Hepatocyte (in vitro differentiated cells): ENCODE results near the gene RBCK1.

Experiments
- EZH2 ChIP-seq: fragments of 200-600 bp; sonication (generic); IDR thresholded peaks from 2 replicates; pipeline ENCODE4 v1.6.1; 2016; ENCODE audit warnings: antibody characterized with exemption, mild to moderate bottlenecking, borderline replicate concordance
- EZH2phosphoT487 ChIP-seq: fragments of 200-600 bp; sonication (generic); IDR thresholded peaks from one replicate; pipeline ENCODE4 v1.6.1; 2018; ENCODE audit warnings: antibody characterized with exemption, mild to moderate bottlenecking, low read depth, moderate library complexity; ENCODE audit not compliant: unreplicated experiment, severe bottlenecking
- TF ChIP-seq, protein P1 (sequence below): fragments of 200-600 bp; sonication (generic); IDR thresholded peaks from 2 replicates; pipeline ENCODE4 v1.5.1; 2016; ENCODE audit warnings: antibody characterized with exemption, mild to moderate bottlenecking; ENCODE audit not compliant: poor library complexity

DNA sequence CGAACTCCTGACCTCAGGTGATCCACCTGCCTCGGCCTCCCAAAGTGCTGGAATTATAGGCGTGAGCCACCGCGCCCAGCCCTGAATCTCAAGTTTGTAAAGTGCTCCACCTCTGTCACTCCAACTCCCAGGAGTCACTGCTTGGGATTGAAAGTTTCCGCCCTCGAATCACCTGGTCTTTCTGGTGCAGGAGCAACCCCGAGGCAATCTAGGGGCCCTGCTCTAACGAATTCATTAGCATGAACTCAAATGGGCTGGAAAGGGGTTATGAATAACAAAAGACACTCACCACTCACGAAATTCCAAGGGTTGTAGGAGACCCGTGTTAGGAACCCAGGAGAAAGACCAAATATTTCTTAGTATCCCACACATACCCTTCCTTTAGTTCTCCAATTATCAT, 26.1 kb downstream of the RBCK1 start:
- TF ChIP-seq, protein P1, sequence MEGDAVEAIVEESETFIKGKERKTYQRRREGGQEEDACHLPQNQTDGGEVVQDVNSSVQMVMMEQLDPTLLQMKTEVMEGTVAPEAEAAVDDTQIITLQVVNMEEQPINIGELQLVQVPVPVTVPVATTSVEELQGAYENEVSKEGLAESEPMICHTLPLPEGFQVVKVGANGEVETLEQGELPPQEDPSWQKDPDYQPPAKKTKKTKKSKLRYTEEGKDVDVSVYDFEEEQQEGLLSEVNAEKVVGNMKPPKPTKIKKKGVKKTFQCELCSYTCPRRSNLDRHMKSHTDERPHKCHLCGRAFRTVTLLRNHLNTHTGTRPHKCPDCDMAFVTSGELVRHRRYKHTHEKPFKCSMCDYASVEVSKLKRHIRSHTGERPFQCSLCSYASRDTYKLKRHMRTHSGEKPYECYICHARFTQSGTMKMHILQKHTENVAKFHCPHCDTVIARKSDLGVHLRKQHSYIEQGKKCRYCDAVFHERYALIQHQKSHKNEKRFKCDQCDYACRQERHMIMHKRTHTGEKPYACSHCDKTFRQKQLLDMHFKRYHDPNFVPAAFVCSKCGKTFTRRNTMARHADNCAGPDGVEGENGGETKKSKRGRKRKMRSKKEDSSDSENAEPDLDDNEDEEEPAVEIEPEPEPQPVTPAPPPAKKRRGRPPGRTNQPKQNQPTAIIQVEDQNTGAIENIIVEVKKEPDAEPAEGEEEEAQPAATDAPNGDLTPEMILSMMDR: no peak
- no peak for TF ChIP-seq EZH2phosphoT487
- no peak for TF ChIP-seq EZH2
